HUDEP-2 (cell line): ENCODE results near the gene SLC6A2.
A peak's percentile ranks its signal among the peaks of the same experiment; 100 is the strongest.

ENCODE experiments used
- DNase-seq, 76 experiments: peaks; one replicate each; lab custom pipeline; 2025; ENCODE audit not compliant: unreplicated experiment in 76 of 76; lab: John Stamatoyannopoulos, UW

Gene SLC6A2

DNA sequence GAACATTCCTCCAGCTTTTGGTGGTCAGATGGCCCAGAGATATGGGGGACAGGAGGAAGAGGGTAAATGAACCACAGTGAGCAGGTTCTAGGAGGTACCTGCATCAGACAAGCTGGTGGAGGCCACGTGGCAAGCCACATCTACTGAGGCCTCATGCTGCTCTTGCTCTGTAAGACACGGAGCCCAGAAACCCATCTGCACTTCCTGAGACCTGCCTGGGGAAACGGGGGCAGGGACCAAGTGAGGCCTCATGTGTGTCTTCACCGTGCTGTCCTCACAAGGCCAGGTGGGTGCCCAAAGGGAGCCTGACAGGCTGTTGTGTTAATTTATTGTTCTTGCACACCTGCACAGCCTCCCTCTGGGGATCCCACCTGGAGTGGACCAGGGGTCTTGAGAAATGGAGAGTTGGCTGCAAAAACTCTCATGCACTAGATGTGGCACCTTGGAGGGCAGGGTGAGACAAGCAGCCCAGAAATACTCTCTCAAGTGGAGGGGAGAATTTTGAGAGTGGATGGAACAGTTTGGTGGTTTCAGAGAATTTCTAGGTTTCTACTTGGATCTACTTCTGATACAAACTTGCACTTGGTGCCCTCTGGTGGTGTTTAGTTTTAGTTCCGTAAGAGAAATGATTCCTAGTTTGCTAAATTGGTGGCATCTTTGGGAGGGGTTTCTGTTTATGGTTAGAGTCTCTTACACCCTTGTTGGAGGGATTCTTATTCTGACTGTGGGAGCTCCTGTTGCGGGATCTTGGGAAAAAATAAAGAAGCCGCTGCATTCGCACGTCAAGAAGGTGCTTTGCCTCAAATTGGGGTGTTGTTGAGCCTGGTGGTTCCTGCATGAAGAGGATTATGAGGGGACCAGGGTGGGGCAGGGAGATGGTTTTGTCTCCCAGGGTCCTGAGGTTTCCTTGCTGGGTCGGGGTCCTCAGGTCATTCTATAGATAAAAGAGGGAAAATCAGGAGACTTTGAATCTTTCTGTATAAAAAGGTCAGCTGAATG lies 47.5 kb downstream of the SLC6A2 start:
- peak in 14 of 76 experiments; percentile 1 to 38 (median 13) for DNase-seq

DNA sequence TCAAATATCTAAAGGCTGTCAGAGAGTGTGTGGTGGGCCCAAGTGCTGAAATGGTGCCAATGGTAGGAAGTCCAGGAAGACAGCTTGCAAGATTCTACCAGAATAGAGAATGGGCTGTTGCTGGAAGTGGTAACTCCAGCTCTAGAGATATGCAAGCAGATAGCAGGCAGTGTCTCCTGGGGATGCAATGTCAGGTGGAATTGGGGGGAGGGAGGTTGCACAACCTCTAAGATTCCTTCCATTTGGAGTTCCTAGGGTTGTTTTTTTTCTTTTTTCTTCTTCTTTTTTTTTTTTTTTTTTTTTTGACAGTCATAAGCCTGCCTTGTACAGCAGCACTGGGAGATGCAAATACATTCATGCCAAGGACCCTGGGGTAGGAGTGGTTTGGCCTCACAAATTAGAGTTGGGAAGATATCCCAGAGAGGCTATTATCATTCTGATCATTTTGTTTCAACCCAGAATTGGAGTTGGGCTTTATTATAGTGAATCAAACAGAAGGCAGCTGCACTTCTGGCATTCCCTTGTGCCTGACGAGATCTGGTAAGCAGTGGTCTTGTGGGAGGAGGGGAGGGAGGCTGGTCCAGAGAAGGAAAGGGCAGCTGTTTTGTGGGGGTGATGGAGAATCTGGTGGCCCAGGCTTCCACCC lies 51.1 kb downstream of the SLC6A2 start:
- DNase-seq: no peak

DNA sequence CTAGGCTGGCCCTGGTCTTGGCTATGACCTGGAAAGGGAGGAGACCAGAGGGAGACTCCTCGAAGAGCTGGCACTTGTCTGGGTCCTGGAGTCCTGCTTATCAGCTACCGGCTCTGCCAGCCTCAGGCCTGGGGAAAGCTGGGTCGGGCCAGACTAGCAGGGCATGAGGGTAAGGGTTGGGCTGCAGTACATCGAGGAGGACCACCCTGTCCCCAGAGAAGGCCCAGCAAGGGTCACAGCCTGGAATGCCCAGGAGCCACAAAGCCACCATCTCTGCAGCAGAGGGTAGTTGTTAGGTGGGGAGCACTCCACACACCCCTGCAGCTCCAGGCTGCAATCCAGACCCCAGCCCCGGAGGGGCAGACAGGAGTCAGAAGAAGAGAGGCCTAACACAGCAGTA lies 54.0 kb downstream of the SLC6A2 start:
- no peak for DNase-seq

DNA sequence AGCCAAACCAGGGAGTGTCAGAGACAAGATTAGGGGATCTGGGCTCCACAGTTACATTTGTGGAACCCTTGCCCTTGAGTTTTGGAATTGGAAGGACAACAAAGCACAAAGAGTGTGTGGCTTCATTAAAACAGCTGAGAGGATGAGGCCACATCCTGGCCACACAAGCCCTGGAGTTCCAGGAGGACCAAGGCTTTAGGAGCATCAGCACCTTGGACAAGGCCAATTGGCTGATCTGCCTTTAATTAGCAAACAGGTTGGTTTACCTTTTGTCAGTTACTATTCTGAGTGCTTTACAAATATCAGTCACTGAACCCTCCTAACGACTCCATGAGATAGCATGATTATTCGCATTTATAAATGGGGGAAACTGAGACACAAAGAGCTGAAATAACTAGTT lies 54.7 kb downstream of the SLC6A2 start:
- DNase-seq: no peak

DNA sequence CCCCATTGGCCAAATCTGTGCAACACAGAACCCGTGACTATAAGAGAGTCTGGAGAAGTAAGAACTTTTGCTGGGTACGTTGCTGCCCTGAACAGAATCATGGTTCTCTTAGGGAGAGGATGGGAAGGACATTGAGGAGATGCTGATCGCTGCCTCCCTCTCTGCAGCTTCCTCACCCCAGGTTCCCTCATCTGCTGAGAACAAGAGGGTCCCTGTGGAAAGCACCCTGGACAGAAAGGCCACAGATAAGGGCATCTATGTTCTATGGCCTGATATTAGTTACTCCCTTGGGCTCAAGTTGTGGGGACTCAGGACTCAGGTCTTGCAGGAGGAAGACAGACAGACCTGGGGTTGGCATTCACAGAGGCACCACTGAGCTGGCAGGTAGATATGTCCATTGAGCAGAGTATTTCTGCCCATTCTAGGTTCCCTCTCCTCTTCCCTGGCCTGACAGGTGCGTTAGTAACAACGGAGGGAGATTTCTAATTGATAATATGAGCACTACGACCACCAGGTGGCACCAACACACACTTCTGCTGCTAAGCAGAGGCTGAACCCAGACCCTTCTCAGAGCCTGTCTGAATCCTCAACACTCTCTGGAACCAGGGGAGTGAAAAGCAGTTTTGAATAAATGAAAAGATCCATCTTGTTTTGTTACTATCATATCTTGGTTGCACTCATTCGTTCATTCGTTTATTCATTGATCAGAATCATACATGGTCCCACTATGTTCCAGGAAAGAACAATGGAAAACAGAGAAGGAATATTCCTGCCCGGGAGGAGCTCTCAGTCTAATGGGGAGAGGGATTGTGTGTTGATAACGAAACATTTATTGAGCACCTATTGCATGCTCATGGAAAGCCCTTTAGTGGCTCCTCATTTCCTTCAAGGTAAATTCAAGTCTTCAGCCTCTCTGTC lies 56.4 kb downstream of the SLC6A2 start:
- DNase-seq: peak in 27 of 76 experiments; percentile 1 to 55 (median 15)

DNA sequence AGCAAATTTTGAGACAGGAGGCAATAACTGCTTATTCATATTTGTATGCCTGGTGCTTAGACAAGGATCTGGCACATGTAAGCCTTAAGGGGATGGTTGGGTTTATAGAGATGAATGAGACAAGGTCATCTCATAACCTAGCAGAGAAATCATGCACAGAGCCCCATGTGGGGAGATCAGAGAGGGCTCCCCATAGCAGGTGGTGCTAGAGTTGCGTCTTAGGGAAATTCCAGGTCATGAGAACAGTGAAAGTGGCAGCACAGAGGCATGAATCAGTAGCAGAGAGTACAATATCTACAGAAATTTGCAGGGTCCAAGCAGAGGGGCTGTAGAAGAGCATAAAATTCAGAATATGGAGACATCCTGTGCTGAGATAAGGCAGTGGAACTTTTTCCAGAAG lies 57.3 kb downstream of the SLC6A2 start:
- no peak for DNase-seq

DNA sequence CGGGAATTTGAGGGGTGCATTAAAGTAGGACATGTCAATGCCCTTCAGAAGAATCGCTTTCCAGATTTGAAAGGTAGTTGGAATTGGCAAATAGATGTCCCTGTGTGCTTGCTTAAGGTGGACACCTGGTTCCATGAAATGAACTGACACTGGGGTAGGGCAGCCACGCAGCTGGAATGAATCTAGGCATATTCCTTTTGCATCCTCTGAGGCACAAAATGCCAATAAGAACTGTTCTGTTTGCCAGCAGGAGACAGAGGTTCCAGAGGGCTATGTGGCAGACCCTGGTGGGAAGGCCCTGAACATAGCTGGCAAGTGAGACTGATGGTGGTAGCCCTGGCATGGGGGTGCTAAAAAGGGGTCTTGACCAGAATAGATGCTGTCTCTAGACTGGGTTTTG lies 61.5 kb downstream of the SLC6A2 start:
- no peak for DNase-seq

DNA sequence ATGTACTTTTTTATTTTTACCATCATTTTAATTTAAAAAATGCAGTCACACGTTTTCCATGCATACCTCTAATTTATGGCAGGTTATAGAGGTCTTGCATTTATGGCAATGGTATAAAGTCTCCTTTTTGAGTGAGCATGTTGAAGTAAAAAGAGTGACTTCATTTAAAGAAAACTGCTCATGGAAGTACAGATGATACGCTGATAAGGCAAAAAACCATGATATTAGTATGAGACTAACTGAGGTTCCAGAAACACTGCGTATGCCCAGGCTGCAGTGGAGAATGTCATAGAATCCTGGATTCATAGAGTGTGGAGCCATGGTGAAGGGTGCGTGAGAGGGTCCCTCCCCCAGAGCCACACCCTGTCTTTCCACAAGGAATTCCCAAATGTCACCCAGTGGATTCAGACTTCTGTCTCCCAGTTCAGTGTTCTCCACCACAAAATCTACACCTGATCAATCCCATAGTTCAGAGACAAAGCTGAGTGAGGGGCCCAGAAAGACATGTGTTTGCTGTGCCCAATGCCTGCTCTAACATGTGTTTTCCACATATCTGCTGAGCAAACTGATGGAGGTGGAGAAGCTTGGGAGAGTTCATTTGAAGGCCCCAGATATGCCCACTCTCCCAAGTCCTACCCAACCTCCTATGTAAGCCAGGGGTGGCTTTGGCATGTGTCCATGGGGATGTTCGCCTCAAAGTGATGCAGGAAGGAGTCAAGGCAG lies 69.4 kb downstream of the SLC6A2 start:
- DNase-seq: no peak

DNA sequence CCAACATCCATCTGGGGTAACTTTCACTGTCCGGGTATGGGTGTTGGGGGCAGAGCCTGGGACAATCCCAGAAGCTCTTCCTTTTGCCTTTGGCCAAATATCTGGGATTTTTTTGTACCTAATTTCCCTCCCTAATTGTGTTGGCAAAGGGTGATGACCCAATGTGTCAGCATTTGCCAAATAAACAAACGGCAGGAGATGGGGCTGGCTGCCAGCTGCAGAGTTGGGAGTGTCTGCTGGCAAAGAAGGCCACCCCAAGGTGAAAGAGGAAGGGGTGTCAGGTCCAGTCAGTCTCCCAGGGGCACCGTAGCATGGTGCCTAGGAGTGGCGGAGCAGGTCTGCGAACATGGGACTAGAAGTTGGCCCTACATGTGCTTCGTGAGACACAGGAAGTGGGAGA lies 73.0 kb downstream of the SLC6A2 start:
- DNase-seq: no peak

DNA sequence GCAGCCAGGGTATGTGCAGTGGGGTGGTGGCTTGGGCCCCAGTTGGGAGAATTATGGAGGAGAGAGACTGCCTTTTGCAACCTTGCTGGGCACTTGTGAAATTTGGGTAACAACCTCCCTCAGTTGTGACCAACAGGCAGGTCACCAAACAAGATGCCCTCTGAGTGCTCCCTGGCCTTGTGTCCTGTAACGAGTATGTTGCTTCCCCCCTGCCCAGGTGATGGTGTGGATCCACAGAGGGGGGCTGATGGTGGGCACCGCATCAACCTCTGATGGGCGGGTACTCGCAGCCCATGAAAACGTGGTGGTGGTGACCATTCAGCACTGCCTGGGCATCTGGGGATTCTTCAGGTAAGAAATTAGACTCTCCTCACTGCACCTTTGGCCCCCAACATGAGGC lies 74.3 kb downstream of the SLC6A2 start:
- no peak for DNase-seq

DNA sequence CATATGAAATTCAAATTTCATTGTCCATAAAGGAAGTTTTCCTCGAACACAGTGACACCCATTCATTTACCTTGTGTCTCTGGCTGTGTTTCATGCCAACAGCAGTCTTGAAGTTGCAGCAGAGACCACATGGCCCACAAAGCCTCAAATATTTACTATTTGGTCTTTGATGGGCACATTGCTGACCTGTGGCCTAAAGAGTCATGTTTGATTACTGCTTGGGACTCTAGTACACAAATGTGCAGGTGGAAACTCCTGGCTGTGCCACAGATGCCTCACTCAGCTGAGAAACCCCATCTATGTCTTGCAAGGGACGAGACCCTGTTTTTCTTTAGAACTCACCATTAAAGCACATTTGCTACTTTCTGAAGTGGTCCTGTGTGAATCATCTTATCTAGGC lies 76.7 kb downstream of the SLC6A2 start:
- DNase-seq: no peak

DNA sequence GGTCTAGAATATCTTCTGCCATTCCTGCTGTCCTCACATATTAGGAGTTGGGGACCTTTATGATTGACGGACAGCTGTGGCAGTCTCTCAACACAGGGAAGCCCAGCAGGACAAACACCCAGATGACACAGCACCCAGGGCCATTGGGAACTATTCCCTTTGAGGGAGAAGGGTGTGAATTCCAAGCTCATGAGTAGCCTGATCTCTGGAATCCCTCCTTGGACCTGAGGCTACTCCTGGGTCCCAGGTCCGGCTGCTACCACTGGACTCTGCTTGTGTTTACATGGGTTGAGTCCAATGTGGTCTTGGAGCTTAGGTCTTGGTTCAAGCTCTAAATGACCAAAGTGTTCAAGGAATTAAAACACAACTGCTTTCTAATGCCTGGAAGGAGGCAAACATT lies 78.9 kb downstream of the SLC6A2 start:
- DNase-seq: no peak

DNA sequence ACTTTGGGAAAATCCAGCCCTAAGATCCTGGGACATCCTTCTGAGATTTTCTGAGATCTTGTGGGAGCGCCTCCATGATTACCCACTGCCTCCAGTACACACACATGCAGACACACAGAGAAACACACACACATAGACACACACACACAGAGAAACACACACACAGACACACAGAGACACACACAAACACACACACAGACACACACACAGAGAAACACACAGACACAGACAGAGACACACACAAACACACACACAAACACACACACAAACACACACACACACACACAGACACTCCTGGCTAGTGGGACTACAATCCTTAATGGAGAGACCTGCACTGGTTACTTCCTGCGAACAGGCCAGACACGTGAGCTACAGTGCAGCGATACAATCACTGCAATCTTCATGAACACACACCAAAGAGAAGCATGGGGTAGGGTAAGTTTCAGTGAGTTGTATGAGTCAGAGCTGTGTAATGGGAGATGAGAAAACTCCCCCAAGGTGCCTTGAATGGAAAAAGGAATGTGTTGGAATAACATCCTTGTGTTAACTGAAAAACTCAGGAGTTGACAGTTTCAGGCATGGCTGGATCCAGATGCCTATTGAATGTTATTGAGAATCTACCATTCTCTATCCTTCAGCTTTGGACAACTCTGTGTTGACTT lies 79.5 kb downstream of the SLC6A2 start:
- no peak for DNase-seq

DNA sequence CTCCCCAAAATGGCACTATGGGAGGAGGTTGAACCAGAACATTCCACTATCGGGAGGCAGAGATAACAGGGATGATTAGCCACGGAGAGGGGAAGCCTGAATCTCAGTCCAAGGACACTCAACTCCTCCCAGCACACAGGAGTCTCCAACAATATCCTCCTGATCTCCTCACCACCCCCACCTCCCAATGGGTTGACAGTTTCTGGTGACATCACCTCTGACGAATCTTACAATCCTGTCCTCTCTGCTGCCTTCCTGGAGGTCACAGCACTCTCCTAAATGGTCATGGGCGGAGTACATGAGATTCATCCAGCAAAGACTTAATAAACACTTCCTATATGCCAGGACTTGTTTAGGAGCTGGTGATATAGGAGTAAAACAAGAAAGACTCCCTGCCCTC lies 80.9 kb downstream of the SLC6A2 start:
- no peak for DNase-seq

DNA sequence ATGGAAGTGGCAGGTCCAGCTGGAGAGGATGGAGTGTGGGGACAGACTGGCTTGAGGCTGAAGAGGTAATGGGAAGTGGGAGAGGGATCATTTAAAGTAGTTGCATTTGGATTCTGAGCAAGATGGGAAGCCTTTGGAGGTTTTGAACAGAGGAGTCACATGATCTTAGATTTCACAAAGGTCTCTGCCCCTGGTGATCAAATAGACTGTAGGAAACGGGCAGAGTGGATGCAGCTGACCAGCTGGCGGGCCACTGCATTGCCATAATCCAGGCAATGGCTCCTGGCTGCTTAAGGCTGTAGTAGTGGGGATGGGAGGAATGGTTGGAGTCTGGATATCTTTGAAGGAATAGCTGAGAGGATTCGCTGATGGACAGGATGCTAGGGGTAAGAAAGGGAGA lies 81.5 kb downstream of the SLC6A2 start:
- no peak for DNase-seq

DNA sequence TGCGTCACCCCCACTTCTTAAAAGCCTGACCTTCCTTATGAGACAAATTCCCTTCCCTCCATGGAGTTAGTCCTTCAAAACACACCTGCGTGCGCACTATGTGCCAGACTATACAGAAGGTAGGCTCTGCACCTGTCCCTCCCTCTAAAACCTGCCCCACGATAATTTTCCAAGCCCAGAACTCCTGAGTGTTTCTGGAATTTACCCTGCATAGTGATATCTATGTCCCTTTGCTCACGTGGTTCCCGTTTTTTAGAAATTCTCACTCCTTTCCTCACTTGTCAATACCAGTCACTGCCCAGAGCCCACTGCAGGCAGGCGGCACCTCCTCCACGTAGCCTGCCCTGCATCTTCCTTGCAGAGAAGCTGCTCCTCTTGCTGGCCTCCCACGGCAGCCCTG lies 82.2 kb downstream of the SLC6A2 start:
- no peak for DNase-seq

DNA sequence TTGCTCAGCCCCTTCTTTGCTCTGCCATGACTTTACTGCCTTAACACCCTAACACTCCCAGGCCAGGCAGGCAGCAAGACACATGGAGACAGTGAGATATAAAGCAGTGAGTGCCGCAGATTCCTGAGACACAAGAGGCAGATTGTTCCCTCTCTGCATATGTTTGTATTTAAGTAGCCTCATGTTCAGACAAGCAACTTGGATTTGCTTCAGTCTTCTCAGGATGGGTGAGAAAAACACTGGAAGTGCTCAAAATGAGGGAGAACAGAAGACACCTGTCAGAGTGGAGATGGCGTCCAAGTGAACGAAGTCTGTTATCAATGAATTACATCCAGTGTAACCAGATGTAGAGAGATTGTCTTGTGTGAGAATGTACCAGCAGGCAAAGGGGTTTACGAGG lies 90.3 kb downstream of the SLC6A2 start:
- DNase-seq: no peak

DNA sequence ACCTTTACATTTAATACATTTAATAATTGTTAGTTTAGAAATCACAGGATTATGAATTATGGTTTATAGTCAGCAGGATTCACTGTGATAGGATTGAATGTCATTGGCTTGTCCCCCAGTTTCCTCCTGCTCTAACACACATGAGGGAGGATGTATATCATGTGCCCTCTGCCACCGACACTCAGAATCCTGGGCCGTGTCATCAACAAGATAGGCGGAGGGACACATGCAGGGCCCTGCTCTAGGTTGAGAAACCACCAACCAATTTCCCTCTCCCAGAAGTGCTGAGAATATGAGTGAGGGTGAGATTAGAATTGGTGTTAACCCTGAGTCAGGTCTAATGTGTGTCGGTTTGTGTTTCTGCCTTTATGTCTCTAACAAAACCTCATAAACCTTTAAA lies 92.0 kb downstream of the SLC6A2 start:
- no peak for DNase-seq

DNA sequence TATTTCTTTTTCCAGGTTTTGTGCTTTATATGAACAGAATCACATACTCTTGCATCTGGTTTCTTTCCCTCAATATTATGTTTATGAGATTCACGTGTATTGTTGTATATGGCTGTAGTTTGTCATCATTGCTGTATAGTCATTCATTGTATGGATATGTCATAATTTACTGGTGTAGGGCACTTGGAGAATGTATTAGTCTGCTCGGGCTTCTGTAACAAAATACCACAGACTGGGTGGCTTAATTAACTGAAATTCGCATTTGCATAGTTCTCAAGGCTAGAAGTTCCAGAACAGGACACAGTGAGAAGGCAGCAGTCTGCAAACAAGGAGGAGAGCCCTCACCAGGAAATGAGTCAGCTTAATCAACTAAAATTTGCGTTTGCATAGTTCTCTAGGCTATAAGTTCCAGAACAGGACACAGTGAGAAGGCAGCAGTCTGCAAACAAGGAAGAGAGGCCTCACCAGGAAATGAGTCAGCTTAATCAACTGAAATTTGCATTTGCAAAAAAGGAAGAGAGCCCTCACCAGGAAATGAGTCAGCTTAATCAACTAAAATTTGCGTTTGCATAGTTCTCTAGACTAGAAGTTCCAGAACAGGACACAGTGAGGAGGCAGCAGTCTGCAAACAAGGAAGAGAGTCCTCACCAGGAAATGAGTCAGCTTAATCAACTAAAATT lies 96.8 kb downstream of the SLC6A2 start:
- DNase-seq: peak in 2 of 76 experiments; percentile 5 to 24
